B cell (primary cell): Measurements from ENCODE around the gene DRAXIN.

ENCODE experiments used
- EZH2 ChIP-seq: IDR thresholded peaks from 2 replicates; pipeline ENCODE4 v1.6.1; 2012; ENCODE audit warnings: borderline replicate concordance, low read depth, mild to moderate bottlenecking, moderate library complexity, low read length; ENCODE audit not compliant: insufficient read depth, poor library complexity, severe bottlenecking
- TF ChIP-seq, protein P1 (sequence below): fragments of 200-600 bp; IDR thresholded peaks from one replicate; pipeline ENCODE4 v1.8.0; 2022; ENCODE audit warnings: antibody characterized with exemption, mild to moderate bottlenecking

DNA sequence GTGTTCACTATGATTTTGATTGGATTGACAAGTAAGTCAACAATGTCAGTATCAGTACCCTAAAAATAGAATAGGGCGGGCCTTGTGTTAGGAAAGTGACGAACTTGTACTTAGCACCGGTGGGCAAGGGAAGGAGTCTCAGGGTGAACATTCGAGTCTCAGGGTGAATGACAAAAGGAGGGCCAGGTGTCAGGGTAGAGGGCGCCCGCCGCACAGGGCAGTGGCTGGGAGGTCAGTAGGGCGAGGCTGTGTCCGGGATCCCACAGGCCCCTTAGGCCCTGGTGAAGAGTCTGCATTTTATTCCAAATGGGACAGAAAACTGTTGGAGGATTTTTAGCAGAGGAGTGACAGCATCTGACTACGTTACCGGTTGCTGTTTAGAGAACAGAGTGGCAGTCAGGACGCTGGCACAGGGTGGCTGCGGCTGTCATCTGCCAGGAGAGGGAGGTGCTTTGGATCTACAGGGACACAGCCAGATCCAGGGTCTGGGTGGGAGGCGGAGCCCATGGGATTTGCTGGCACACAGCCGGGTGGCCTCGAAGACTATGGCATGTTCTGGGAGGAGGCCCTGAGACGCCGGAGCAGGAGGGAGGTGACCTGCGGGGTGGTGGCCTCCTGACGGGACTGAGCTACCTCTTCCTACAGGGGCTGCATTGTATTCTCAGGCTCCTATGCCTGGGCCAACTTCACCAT is 55.4 kb downstream of the DRAXIN start:
- TF ChIP-seq, protein P1, sequence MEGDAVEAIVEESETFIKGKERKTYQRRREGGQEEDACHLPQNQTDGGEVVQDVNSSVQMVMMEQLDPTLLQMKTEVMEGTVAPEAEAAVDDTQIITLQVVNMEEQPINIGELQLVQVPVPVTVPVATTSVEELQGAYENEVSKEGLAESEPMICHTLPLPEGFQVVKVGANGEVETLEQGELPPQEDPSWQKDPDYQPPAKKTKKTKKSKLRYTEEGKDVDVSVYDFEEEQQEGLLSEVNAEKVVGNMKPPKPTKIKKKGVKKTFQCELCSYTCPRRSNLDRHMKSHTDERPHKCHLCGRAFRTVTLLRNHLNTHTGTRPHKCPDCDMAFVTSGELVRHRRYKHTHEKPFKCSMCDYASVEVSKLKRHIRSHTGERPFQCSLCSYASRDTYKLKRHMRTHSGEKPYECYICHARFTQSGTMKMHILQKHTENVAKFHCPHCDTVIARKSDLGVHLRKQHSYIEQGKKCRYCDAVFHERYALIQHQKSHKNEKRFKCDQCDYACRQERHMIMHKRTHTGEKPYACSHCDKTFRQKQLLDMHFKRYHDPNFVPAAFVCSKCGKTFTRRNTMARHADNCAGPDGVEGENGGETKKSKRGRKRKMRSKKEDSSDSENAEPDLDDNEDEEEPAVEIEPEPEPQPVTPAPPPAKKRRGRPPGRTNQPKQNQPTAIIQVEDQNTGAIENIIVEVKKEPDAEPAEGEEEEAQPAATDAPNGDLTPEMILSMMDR: no peak
- no peak for TF ChIP-seq EZH2
